Vagina (tissue), 2 donors: ENCODE data around the gene TRABD2B.

ENCODE experiments used
- POLR2A ChIP-seq, 2 donors: fragments of 450-650 bp; IDR thresholded peaks; one replicate each; pipeline ENCODE4 v1.6.1; 2017; ENCODE audit warnings: antibody characterized with exemption in 2 of 2, mild to moderate bottlenecking in 2 of 2, moderate library complexity in 2 of 2
- POLR2AphosphoS5 ChIP-seq, 2 donors: sonication (generic); formaldehyde crosslinking; IDR thresholded peaks; one replicate each; pipeline ENCODE4 v1.9.0; 2017; ENCODE audit warnings: antibody characterized with exemption in 2 of 2, mild to moderate bottlenecking in 2 of 2, low read depth in 1 of 2; ENCODE audit not compliant: insufficient read depth in 1 of 2

DNA sequence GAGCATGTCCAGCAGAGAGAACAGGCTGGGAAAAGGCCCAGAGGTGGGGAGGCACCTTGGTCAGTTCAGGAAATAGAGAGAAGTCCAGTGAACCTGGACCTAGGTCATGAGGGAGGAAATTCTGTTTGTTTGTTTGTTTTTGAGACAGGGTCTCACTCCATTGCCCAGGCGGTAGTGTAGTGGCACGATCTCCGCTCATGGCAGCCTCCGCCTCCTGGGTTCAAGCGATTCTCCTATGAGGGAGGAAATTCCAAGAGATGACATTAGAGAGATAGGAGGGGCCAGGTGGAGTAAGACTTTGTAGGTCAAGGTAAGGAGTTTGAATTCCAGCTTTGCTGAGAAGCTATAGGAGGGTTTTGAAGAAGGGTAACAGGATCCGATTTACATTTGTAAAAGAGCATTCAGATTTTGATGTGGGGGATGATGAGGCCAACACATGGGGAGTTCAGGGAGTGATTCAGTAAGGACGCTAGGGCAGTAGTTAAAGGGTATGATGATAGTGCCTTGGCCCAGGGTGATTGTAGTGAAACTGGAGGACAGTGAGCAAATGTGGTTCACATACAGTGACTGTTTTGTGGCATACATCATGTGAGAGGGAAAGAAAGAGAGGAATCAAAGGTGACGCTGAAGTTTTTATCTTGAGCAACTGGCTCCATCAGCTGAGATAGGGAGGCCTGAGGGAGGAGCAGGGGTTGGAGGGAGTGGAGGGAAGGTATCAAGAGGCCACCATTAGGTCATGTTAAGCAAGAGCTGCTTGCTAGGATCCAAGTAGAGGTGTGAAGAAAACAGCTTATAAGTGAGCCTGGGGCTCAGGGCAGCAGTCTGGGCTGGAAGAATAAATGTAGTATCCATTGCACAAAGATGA, 8.3 kb upstream of the TRABD2B start:
- no peak for TF ChIP-seq POLR2AphosphoS5 (IDR thresholded peaks at IDR 0.05; ENCODE audit: insufficient read depth in 1 of 2, low read depth in 1 of 2)
- TF ChIP-seq POLR2A (IDR thresholded peaks at IDR 0.05) = no peak
